A673 (cell line): Measurements from ENCODE around the gene TFCP2L1. TPM values are rescaled to one million over a fixed set of nuclear protein-coding genes. Genes with fewer than 3 reads are reported as not detected.

ENCODE experiments used
- BruUV-seq: library from RNA; stranded (reverse); fragments of 400-500 nt; replicated peaks from 2 replicates; lab custom pipeline; 2021; lab: Mats Ljungman, UMichigan
- CTCF ChIA-PET: fragments of 300-600 bp; sonication (Branson Sonifier 250); formaldehyde crosslinking; loops from one replicate; lab custom pipeline; 2022; ENCODE audit warnings: antibody characterized with exemption; lab: Charles Lee
- POLR2A ChIA-PET: fragments of 300-600 bp; sonication (Branson Sonifier 250); formaldehyde crosslinking; loops from one replicate; lab custom pipeline; 2022; ENCODE audit warnings: antibody characterized with exemption; ENCODE audit not compliant: low non-redundant PET; lab: Charles Lee
- DNase-seq: peaks from one replicate; pipeline ENCODE4 v3.0.0-alpha.2; 2015; ENCODE audit warnings: low spot score
- H3K27ac ChIP-seq: fragments of 200-600 bp; sonication (generic); 2 replicates; pipeline ENCODE4 v1.5.1; 2016; ENCODE audit warnings: mixed run types, low read depth, mild to moderate bottlenecking, mixed read lengths, antibody characterized with exemption, low read length; ENCODE audit not compliant: poor library complexity, severe bottlenecking
- H3K27me3 ChIP-seq: fragments of 200-600 bp; sonication (generic); replicated peaks from 2 replicates; pipeline ENCODE4 v1.6.1; 2017; ENCODE audit warnings: mixed run types, low read depth, mild to moderate bottlenecking, mixed read lengths, antibody characterized with exemption, low read length; ENCODE audit not compliant: insufficient read depth, poor library complexity
- H3K36me3 ChIP-seq: fragments of 200-600 bp; sonication (generic); 2 replicates; pipeline ENCODE4 v1.6.1; 2016; ENCODE audit warnings: mixed run types, mild to moderate bottlenecking, mixed read lengths, antibody characterized with exemption, low read length; ENCODE audit not compliant: insufficient read depth, poor library complexity, severe bottlenecking
- H3K4me1 ChIP-seq: fragments of 200-600 bp; sonication (generic); 2 replicates; pipeline ENCODE4 v1.6.1; 2017; ENCODE audit warnings: mixed run types, mild to moderate bottlenecking, mixed read lengths, antibody characterized with exemption, low read length; ENCODE audit not compliant: insufficient read depth, poor library complexity, severe bottlenecking
- H3K4me3 ChIP-seq: fragments of 200-600 bp; sonication (generic); 2 replicates; pipeline ENCODE4 v1.5.1; 2016; ENCODE audit warnings: low read depth, mixed run types, mild to moderate bottlenecking, mixed read lengths, low read length; ENCODE audit not compliant: poor library complexity, severe bottlenecking
- H3K9me3 ChIP-seq: fragments of 200-600 bp; sonication (generic); 2 replicates; pipeline ENCODE4 v1.6.1; 2016; ENCODE audit warnings: mixed run types, low read depth, mild to moderate bottlenecking, mixed read lengths, antibody characterized with exemption, low read length; ENCODE audit not compliant: poor library complexity, severe bottlenecking
- CTCF ChIP-seq: fragments of 300-800, 200-600 bp; sonication (generic); conservative IDR thresholded peaks from 2 replicates; pipeline ENCODE4 v1.5.1; 2017; ENCODE audit warnings: low read depth, mild to moderate bottlenecking, antibody characterized with exemption, low read length, moderate library complexity, mixed read lengths
- EZH2 ChIP-seq: fragments of 200-600 bp; sonication (generic); IDR thresholded peaks from 2 replicates; pipeline ENCODE4 v1.6.1; 2017; ENCODE audit warnings: borderline replicate concordance, low read depth, mild to moderate bottlenecking, mixed read lengths, antibody characterized with exemption, low read length; ENCODE audit not compliant: poor library complexity, severe bottlenecking
- intact Hi-C: fragments of 100-400 bp; cut with micrococcal nuclease; formaldehyde crosslinking; loops from one replicate; pipeline ENCODE4 v1.10.0; 2022; ENCODE audit not compliant: unreplicated experiment
- total RNA-seq: library from RNA; stranded (reverse); gene quantifications from 2 replicates; pipeline ENCODE4 v1.2.3, GENCODE V29; 2021

TFCP2L1 gene
- total RNA-seq, 1 experiment from 2014 or later, result not detected

DNA sequence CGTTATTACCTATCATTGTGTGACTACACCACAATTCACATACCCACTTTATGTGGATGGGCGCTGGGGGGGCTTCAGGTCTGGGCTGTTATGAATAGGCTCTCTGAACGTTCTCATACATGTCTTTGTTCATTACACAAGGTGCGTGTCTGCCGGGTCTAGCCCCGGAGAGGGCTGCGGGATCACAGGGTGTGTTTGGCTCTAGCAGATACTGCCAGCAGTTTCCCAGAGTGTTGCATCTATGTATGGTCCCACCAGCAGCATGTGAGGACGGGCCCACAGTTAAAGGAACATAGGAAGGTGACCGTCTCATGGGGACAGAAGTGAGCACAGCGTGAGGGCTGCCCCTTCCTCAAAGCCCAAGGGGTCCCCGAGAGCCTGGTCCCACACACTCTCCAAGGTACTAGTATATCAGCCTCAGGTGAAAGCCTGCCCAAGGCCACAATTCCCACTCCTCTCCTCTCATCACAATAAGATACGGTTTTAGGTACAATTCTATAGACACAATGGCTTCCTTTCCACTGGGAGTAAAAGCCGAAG is 48.8 kb downstream of the TFCP2L1 start:
- BruUV-seq, result no TSS peak
- ChIA-PET CTCF (no interaction called here), POLR2A (no interaction called here)
- no peak for DNase-seq
- TF ChIP-seq CTCF (no peak), EZH2 (no peak)
- Histone ChIP-seq H3K4me1 (no peaks in the 10 kb centered on the region), H3K27ac (no peak overlapping the region), H3K9me3 (no peaks in the 10 kb centered on the region), H3K4me3 (no peak overlapping the region), H3K36me3 (no peaks in the 10 kb centered on the region), H3K27me3 (no peaks in the 10 kb centered on the region)
- intact Hi-C loops, result no loop called here

DNA sequence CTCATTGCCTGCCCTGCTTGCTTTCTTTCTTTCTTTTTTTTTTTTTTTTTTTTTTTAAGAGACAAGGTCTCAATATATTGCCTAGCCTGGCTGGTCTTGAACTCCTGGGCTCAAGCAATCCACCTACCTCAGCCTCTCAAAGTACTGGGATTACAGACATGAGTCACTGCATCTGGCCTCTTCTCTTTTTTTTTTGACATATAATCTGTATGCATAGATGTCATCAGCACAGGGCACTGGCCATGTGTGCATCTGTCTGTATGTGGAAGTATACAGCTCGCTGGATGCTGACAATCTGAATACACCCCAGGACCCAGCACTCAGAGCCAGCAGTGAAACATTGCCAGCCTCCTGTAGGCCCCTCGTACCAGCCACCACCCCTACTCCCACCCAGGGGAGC is 49.5 kb downstream of the TFCP2L1 start:
- TF ChIP-seq CTCF, result no peak
- BruUV-seq, result no TSS peak
- H3K9me3 ChIP-seq, result no peaks in the 10 kb centered on the region
- no peaks in the 10 kb centered on the region for H3K4me1 ChIP-seq
- ChIA-PET CTCF (no interaction called here), POLR2A (no interaction called here)
- no peaks in the 10 kb centered on the region for H3K36me3 ChIP-seq
- H3K27ac ChIP-seq, result no peak overlapping the region
- no peak for DNase-seq
- intact Hi-C loops, result no loop called here
- H3K27me3 ChIP-seq, result no peaks in the 10 kb centered on the region
- H3K4me3 ChIP-seq, result no peak overlapping the region

DNA sequence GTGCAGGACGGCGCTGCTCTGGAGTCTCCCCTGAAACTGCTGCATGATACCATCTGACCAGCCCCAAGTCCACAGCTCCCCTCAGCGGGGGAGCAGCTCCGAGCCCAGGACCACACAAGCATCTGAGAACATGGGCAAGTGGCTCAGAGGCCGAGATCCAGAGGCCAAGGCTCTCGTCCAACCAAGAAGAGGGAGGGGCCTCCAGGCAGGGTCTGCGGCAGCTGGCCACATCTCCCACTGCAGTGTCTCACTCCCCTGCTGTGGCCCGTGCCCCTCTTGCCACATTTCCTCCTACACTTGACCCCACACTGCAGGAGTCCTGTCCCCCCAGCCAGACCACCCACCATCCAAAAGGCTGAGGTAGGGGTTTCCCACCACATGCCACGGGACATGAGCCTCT is 50.2 kb downstream of the TFCP2L1 start:
- no TSS peak for BruUV-seq
- DNase-seq, result no peak
- CTCF ChIA-PET, result no interaction called here
- Histone ChIP-seq H3K27ac (no peak overlapping the region), H3K27me3 (no peaks in the 10 kb centered on the region), H3K4me1 (no peaks in the 10 kb centered on the region), H3K4me3 (no peak overlapping the region), H3K36me3 (no peaks in the 10 kb centered on the region), H3K9me3 (no peaks in the 10 kb centered on the region)
- TF ChIP-seq EZH2 (no peak), CTCF (no peak)
- POLR2A ChIA-PET, result no interaction called here
- intact Hi-C loops, result no loop called here
